RPMI7951 (cell line): ENCODE measurements around the gene NR1D2. TPM values are rescaled to one million over a fixed set of nuclear protein-coding genes. Genes with fewer than 3 reads are reported as not detected.
A peak's percentile ranks its signal among the peaks of the same experiment; 100 is the strongest.
"Not testable (repeated sequence)": the region's sequence is repeated elsewhere in the genome, so short reads cannot be mapped to it uniquely, and the experiment has no call there.

ENCODE experiments used
- DNase-seq: peaks from one replicate; pipeline ENCODE4 v3.0.0-alpha.2; 2012; ENCODE audit warnings: low read depth
- total RNA-seq: library from RNA; depleted of rRNA; stranded (reverse); fragments of >200 nt; shearing (Covaris generic); gene quantifications from 2 replicates; pipeline ENCODE4 v1.2.3, GENCODE V29; 2014; rRNA removed

The NR1D2 gene
- 28.2 and 35.7 TPM in 2 replicates for total RNA-seq

DNA sequence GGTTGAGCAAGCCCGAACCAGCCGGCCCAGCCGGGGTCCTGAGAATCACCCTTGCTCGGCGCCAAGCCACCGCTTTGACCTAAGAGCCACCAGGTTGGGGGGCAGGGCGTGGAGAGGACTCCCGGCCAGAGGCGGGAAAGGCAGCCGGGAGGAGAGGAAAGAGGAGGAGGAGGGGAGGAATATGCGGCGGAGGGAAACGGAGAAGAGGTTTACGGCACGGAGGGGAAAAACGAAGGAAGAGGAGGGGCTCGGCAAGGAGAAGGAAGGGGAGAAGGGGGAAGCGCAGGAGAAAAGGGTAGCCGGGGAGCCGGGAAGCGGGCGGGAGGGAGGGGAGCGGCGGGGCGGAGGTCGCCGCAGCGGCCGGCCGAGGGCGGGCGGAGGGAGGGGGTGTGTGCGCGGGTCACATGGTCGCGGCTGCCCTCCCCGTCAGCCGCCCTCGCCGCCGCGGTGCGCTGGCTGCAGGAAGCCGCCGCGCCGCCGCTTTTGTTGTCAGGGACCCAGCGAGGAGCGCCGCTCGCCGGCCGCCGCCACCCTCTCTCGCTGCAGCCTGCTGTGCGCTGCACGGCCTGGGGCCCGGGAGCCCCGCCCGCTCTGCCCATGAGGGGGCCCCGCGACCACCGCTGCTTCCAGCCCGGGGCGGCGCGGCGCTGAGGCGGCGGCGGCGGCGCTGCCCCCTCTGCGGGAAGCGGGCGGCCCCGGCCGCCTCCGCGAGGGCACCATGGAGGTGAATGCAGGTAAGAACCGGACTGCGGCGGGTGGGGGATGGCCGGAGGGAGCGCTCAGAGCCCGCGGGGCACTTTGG, at the start of gene NR1D2:
Gene NR1D2 (plus strand): TSS at position 426 of the 802 bp plus-strand sequence. CDS start 293 bp downstream, at position 719.
- DNase-seq = peak; percentile 86

DNA sequence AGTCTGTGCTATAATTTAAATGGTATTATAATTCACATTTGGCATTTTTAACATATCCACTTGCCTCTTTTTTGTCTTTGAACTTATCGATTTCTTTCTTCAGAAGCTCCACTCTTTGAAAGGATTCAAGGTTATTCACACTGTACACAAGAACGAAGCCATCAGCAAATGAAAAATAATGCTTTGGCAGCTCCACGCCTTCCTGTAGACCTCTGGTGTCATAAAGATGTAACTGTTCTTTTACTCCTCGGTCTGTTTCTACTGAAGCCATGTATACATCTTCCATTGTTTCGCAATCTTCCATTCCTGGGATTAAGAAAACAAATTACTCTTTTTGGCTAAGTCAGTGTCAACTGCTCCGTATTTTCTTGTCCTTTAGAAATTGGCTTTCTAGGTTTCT, 44.3 kb upstream of the NR1D2 start:
- no peak for DNase-seq

DNA sequence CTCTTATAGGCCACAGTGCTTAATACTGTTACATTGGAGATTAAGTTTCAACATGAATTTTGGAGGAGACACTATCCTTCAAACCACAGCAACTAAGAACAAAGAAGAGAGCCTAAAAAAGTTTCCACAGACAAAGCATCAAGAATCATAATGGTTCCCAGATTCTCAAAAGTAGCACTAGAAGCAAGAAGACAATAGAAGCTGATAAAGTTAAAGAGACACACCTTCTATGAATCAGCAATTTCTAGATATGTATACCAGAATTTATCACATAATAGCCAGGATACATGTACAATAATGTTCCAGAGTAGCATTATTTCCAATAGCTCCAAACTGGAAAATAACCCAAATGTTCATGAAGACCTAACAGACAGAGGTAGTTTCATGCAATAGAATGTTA, 40.5 kb upstream of the NR1D2 start:
- DNase-seq = no peak

DNA sequence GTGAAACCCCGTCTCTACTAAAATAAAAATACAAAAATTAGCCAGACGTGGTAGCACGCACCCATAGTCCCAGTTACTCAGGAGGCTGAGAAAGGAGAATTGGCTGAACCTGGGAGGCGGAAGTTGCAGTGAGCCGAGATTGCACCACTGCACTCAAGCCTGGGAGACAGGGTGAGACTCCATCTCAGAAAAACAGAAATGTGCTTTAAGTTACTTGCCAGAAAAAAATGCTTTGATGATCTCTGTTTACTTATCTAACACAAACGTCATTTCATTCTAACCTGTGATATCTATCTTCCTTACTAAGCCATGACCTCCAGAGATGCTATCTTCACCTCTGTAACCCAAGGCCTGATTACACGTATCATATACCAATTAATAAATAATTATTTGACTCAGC, 35.7 kb upstream of the NR1D2 start:
- DNase-seq = no peak

DNA sequence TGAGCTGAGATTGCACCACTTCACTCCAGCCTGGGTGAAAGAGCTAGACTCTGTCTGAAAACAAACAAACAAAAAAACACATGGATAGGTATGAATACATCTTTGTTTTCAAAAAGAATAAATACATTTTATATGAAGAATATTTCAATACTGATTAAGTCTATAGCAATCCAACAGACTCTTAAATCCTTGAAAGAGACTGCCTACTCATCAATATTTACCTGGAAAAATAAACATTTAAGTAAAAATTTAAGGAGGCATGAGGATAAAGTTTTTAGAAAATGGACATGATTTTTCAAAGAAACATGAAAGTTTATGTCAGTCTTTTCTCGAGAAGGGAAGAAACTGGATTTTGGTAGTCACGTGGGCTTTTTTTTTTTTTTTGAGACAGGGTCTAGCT, 33.7 kb upstream of the NR1D2 start:
- DNase-seq = no peak

DNA sequence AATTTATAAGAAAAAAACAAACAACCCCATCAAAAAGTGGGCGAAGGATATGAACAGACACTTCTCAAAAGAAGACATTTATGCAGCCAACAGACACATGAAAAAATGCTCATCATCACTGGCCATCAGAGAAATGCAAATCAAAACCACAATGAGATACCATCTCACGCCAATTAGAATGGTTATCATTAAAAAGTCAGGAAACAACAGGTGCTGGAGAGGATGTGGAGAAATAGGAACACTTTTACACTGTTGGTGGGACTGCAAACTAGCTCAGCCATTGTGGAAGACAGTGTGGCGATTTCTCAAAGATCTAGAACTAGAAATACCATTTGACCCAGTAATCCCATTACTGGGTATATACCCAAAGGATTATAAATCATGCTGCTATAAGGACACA, 32.8 kb upstream of the NR1D2 start:
- not testable (repeated sequence) for DNase-seq

DNA sequence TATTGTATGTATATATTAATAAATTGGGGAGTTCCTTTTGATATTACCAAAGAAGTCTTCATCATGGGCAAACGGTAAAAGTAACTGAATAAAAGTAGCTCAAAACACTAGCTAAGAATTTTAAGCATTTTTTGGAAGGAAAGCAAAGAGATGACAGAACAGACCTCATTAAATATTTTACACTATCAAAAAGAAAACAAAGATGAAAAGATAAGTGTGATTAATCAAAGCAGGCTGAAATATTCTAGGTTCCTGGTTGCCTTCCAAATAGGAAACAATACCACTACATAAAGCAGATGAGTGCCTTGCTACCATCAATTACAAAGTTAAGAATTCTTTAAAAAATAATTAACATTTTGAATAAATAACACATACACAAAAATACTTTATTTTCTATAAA, 31.9 kb upstream of the NR1D2 start:
- DNase-seq = no peak

DNA sequence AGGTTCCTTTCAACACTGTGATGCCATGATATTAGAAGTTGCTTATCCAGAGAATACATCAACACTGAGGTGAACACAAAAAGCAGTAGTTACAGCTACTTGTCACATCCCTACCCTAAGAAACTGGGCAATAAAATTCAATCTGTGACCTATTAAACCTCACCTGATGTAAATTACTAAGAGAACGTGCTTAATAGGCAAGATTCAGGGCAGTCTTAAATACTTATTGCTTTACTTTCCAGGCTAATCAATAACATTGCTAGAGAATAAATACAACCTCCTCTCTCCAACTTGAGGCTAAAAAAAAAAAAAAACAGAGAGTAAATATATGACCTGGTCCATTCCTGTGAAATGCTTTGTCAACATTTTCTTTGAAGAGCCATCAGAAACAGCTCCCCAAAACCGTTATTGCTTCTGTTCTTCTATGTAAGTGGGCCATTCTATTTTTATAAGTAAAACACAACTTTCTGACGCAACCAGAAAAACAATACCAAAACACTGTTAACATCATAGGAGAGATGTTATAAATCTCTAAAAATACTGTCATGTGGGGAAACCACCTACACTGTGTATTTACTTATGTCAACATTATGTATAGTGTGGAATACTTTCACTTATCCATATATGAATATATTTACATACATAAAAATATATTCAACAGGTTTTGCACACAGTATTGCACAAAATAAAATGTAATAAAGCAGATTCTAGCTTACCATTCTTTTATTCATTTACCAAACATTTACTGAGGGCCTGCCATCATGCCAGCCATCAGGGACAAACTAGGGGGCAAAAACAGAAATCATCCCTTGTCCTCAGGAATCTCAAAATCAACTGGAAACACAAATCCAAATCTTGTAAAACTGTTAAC, 31.0 kb upstream of the NR1D2 start:
- DNase-seq = no peak

DNA sequence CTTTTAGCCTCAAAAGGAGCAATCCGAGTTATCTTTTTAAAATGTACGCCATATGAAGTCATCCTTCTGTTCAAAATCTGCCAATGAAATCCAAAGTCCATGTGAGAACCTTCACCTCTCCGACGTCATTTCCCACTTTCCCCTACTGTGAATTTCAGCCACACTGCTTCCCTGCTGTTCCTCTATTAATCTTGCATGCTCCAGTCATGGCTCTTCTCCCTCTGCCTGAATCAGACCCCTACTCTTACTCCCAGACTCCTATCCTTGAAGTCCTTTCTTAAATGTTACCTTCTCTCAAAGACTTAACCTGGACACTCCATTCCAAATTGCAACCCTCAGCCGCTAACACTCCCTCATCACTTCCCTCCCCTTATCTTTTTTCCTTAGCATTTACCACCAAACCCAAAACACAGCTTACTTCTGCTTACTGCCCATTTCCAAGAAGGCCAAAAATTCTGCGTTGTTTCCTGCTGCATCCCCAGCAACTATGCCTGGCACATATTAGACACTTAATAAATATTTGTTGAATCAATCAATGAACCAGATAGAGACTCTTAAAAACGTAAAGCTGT, 29.5 kb upstream of the NR1D2 start:
- peak; percentile 51 for DNase-seq

DNA sequence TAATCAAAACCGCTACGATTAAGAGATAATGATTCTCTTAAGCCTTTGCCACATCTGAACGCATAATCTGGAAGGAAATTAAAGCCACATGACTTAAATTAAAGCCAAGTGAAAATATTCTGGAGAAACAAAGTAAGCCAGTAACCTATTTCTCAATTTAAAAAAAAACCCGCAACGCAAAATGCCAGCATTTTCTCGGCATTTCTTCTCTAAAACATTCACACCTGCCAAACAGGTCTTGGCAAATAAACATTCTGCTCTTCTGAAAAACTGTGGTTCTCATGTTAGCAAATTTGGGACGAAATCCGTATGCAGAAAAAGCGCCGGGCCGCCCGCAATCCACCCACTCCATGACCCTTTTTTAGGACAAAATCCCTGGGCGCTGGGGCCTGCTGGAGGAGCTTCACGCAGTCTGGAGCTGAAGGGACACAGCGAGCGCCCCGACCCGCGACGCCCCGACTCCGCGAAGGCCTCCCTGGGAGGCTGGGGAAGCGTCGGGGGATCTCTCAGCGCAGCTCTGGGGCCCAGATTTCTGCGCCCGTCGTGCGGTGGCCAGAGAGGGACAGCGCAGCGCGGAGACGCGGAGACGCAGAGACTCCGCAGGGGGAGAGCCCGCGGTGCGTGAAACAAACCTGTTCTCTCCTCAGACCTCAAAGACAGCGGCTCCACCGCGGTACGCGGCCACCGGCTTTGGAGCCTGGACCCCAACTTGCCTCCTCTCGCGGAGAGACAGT, 28.8 kb upstream of the NR1D2 start:
- DNase-seq = no peak

DNA sequence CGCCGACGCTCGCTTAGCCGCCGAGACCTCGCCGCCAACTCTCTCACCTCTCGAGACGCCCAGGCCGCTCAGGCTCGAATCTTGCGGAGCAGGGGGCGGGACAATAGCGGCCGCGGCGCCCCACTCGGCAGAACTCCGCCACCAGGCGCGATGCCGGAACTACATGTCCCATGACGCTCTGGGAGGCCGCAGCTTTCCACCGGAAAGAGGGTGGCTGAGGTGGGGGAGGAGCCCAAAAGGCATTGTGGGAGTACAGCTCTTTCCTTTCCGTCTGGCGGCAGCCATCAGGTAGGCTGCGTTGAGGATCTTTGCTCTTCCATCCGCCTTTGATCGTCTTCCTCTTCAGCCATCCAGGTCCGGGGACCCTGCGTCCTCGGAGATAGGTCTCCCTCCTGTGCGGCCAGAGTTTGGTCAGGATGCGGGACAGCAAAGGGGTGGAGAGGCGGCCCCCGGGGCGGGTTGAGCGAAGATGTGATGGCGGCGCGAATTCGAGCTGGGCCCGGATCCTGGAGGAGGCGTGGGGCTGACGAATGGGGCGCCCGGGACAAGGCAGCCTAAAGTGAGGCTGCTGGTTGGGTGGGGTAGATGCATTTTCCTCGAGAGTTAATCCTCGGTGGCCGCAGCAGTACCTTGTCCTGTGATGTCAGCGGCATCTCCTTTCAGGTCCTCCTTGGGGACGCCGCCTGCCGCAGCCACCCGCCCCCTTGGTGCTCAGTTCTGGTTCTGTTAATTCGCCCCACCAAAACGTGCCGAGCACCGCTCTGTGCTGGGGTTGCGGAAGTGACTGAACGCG, 28.0 kb upstream of the NR1D2 start, which contains the start of the genes NKIRAS1 and RPL15:
Gene NKIRAS1 (minus strand): TSS at position 105 of the 793 bp plus-strand sequence. CDS start 6,086 bp downstream, outside the sequence.
Gene RPL15 (plus strand): TSS at position 247 of the 793 bp plus-strand sequence. CDS start 728 bp downstream, outside the sequence.
- DNase-seq = peak; percentile 97

DNA sequence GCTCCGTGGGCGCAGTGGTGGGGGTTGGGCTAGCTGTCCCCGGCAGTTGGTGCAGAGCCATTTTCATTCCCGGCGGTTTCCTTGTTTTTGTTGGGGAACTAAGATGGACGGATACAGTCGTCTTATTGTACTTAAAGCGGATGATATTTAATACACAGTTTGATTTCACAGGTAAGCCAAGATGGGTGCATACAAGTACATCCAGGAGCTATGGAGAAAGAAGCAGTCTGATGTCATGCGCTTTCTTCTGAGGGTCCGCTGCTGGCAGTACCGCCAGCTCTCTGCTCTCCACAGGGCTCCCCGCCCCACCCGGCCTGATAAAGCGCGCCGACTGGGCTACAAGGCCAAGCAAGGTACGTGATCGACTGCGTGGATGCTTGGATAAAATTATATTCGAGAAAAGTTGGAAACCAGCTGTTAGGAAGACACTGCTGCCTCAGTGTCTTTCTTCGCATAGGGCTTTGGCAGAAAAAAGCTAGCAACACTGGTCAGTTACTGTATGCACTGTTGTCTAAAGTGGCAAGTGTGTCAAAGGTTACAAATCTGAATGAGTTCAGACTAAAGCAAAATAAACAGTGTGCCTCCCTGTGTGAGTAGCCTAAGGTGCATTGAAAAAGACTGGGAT, 27.3 kb upstream of the NR1D2 start:
- DNase-seq = peak; percentile 65

DNA sequence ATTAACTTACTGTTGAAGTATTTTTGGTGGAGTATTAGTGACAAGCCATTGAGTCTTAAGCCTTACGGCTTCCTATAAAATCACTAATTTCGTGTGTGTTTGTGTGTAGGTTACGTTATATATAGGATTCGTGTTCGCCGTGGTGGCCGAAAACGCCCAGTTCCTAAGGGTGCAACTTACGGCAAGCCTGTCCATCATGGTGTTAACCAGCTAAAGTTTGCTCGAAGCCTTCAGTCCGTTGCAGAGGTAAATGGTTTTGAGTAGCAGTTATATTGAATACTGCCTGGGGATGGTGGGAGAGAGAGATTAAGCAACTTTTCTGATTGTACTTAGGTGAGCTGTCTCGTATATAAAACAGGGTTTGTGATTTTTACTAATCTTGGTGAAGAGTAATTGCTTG, 26.8 kb upstream of the NR1D2 start:
- DNase-seq = not testable (repeated sequence)

DNA sequence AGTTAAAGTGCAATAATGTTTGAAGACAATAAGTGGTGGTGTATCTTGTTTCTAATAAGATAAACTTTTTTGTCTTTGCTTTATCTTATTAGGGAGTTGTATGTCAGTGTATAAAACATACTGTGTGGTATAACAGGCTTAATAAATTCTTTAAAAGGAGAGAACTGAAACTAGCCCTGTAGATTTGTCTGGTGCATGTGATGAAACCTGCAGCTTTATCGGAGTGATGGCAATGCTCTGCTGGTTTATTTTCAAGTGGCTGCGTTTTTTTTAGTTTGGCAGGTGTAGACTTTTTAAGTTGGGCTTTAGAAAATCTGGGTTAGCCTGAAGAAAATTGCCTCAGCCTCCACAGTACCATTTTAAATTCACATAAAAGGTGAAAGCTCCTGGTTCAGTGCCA, 25.5 kb upstream of the NR1D2 start:
- no peak for DNase-seq

DNA sequence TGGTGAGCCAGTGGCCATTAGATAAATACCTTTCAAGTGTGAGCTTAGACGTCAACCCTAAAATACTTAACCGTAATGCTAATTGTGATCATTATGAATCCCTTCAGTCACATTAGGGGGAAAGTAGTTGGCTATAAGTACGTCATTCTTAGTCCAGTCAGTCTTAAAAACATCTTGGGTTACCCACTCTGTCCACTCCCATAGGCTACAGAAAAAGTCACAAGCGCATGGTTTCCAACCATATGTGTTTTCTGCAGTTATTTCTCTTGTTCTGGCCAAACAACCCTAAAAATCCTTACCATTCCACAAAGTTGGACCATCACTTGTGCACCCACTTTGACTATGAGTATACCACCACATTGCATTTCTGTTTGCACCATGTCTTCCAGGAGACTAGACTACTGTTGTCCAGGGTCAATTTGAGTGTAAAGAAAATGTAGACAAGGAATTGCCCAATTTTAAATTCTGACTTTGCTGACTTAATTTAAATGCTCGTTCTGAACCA, 24.9 kb upstream of the NR1D2 start:
- DNase-seq = no peak

DNA sequence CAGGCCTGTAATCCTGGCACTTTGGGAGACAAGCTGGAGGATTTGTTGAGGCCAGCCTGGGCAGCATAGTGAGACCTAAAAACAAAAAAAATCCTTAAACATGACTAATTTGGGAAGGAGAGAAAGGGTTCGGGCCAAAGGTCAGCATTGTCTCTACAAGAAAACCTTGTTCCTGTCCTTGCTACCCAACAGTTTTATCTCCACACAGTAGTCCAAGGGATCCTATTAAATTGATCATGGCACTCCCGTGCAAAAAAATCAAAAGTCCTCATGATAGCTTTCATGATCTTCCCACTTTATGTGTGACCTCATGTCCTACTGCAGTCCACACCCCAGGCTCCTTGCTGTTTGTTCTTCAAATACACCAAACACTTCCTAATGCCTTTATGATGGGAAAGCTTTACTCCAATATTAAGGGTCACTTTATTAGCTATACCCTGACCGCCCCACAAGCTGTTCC, 24.0 kb upstream of the NR1D2 start:
- no peak for DNase-seq

DNA sequence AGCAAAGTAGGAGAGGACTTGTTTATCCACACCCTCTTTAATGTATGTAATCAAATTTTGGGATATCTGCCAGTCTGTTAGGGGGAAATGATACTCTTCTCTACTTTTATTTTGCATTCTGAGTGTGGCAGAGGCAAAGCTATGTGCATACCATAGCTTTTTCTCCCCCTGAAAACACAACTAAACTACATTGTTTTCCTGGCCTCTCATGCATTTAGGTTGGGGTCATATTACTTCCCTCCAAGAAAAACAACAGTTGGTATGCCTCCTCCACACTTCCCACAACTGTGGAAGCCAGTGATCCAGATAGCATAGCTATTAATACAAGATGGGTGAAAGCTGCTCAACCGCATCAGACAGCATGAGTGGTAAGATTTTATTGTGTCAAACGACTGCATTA, 21.3 kb upstream of the NR1D2 start:
- no peak for DNase-seq

DNA sequence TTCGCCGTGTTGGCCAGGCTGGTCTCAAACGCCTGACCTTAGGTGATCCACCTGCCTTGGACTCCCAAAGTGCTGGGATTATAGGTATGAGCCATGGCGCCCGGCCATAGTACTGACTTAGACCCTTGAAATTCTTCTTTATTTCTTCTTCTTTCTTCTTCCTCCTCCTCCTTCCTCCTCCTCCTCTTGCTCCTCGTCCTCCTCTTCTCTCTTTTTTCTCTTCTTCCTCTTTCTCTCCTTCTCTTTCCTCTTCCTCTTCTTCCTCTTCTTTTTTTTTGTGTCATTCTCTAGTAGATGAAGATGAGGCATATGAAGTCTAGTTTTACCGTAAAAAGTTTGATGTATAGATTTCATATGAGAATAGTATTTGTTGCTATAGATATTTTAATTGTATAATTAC, 18.8 kb upstream of the NR1D2 start:
- no peak for DNase-seq

DNA sequence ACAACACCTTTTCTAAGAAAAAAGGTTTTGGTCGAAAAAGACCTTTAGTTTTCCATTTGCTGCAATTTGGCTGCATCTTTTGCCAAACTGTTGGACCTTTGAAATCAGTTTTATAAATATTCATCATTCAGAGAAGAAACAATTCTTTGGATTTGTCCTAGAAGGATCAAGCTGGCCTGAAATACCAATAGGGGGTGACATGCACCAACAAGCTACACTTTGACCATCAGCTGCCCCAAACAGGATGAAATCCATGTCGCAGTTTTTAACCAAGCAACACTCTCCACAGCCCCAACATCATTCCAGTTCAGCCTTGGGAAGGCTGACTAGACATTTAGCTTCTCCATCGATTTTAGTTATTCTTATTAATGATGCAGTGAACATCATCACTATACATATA, 18.4 kb upstream of the NR1D2 start:
- no peak for DNase-seq

DNA sequence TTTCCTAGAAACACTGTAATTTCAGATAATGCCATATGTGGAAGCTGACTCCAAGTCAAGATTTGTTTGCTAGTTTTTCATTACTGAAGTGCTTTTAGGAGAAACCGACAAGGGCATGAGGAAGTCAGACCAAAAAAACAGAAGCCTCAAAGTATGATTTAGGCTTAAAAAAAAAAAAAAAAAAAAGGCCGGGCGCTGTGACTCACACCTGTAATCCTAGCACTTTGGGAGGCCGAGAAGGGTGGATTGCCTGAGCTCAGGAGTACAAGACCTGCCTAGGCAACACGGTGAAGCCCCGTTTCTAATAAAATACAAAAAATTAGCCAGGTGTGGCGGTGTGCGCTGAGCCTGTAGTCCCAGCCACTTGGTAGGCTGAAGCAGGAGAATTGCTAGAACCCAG, 16.6 kb upstream of the NR1D2 start:
- no peak for DNase-seq
